Measurements from ENCODE around the gene CREG2.
A peak's percentile ranks its signal among the peaks of the same experiment; 100 is the strongest.

The CREG2 gene

GRCh38 chr2:101401906-101402305 lies 14.6 kb upstream of the CREG2 start:
- Histone ChIP-seq H3K27me3 (ENCODE audit: insufficient read depth, low read length) (peaks cover 6% of the 10 kb centered on the region), H3K4me1 (ENCODE audit: insufficient read depth, low read length) (peaks cover 9% of the 10 kb centered on the region), H3K4me3 (ENCODE audit: low read length) (no peak overlapping the region), H3K36me3 (ENCODE audit: insufficient read depth, low read length) (no peaks in the 10 kb centered on the region), H2AFZ (ENCODE audit: low read depth, low read length) (no peak overlapping the region), H3K9me3 (ENCODE audit: low read length) (no peaks in the 10 kb centered on the region)

GRCh38 chr2:101401326-101401665 lies 14.0 kb upstream of the CREG2 start:
- H3K4me3 ChIP-seq (ENCODE audit: low read length), result no peak overlapping the region
- peaks cover 9% of the 10 kb centered on the region for H3K4me1 ChIP-seq (ENCODE audit: insufficient read depth, low read length)
- H3K27me3 ChIP-seq (ENCODE audit: insufficient read depth, low read length), result peaks cover 6% of the 10 kb centered on the region
- no peak overlapping the region for H2AFZ ChIP-seq (ENCODE audit: low read depth, low read length)
- no peaks in the 10 kb centered on the region for H3K36me3 ChIP-seq (ENCODE audit: insufficient read depth, low read length)
- H3K9me3 ChIP-seq (ENCODE audit: low read length), result no peaks in the 10 kb centered on the region

- Histone ChIP-seq H3K36me3 (ENCODE audit: insufficient read depth, low read length) (no peaks in the 10 kb centered on the region), H3K27me3 (ENCODE audit: insufficient read depth, low read length) (peaks cover 6% of the 10 kb centered on the region), H3K4me1 (ENCODE audit: insufficient read depth, low read length) (peaks cover 9% of the 10 kb centered on the region), H2AFZ (ENCODE audit: low read depth, low read length) (no peak overlapping the region), H3K4me3 (ENCODE audit: low read length) (no peak overlapping the region), H3K9me3 (ENCODE audit: low read length) (no peaks in the 10 kb centered on the region)
Measured at GRCh38 chr2:101400506-101401325, 13.4 kb upstream of the CREG2 start.

- Histone ChIP-seq H3K4me3 (ENCODE audit: low read length) (no peak overlapping the region), H2AFZ (ENCODE audit: low read depth, low read length) (no peak overlapping the region), H3K27me3 (ENCODE audit: insufficient read depth, low read length) (peaks cover 4% of the 10 kb centered on the region), H3K9me3 (ENCODE audit: low read length) (no peaks in the 10 kb centered on the region), H3K4me1 (ENCODE audit: insufficient read depth, low read length) (peaks cover 9% of the 10 kb centered on the region), H3K36me3 (ENCODE audit: insufficient read depth, low read length) (no peaks in the 10 kb centered on the region)
Measured at GRCh38 chr2:101400048-101400447, 12.7 kb upstream of the CREG2 start.

GRCh38 chr2:101399021-101399799 lies 11.9 kb upstream of the CREG2 start:
- H3K4me1 ChIP-seq (ENCODE audit: insufficient read depth, low read length), result peaks cover 9% of the 10 kb centered on the region
- no peaks in the 10 kb centered on the region for H3K36me3 ChIP-seq (ENCODE audit: insufficient read depth, low read length)
- peaks cover 4% of the 10 kb centered on the region for H3K27me3 ChIP-seq (ENCODE audit: insufficient read depth, low read length)
- H3K4me3 ChIP-seq (ENCODE audit: low read length), result no peak overlapping the region
- no peaks in the 10 kb centered on the region for H3K9me3 ChIP-seq (ENCODE audit: low read length)
- no peak overlapping the region for H2AFZ ChIP-seq (ENCODE audit: low read depth, low read length)

- Histone ChIP-seq H3K9me3 (ENCODE audit: low read length) (no peaks in the 10 kb centered on the region), H3K36me3 (ENCODE audit: insufficient read depth, low read length) (no peaks in the 10 kb centered on the region), H3K4me3 (ENCODE audit: low read length) (no peak overlapping the region), H2AFZ (ENCODE audit: low read depth, low read length) (no peak overlapping the region), H3K4me1 (ENCODE audit: insufficient read depth, low read length) (peaks cover 9% of the 10 kb centered on the region), H3K27me3 (ENCODE audit: insufficient read depth, low read length) (peaks cover 4% of the 10 kb centered on the region)
Measured at GRCh38 chr2:101398116-101398821, 11.0 kb upstream of the CREG2 start.

GRCh38 chr2:101396316-101396717 lies 9.0 kb upstream of the CREG2 start:
- Histone ChIP-seq H3K9me3 (ENCODE audit: low read length) (no peaks in the 10 kb centered on the region), H2AFZ (ENCODE audit: low read depth, low read length) (no peak overlapping the region), H3K4me1 (ENCODE audit: insufficient read depth, low read length) (peaks cover 9% of the 10 kb centered on the region), H3K4me3 (ENCODE audit: low read length) (no peak overlapping the region), H3K27me3 (ENCODE audit: insufficient read depth, low read length) (peaks cover 4% of the 10 kb centered on the region), H3K36me3 (ENCODE audit: insufficient read depth, low read length) (no peaks in the 10 kb centered on the region)

GRCh38 chr2:101395545-101396315 lies 8.4 kb upstream of the CREG2 start:
- no peaks in the 10 kb centered on the region for H3K36me3 ChIP-seq (ENCODE audit: insufficient read depth, low read length)
- H3K27me3 ChIP-seq (ENCODE audit: insufficient read depth, low read length), result peaks cover 2% of the 10 kb centered on the region
- H3K4me3 ChIP-seq (ENCODE audit: low read length), result no peak overlapping the region
- no peak overlapping the region for H2AFZ ChIP-seq (ENCODE audit: low read depth, low read length)
- H3K4me1 ChIP-seq (ENCODE audit: insufficient read depth, low read length), result peaks cover 9% of the 10 kb centered on the region
- H3K9me3 ChIP-seq (ENCODE audit: low read length), result no peaks in the 10 kb centered on the region

GRCh38 chr2:101388232-101388631 lies 929 bp upstream of the CREG2 start:
- no peaks in the 10 kb centered on the region for H3K36me3 ChIP-seq (ENCODE audit: insufficient read depth, low read length)
- no peak overlapping the region for H3K4me3 ChIP-seq (ENCODE audit: low read length)
- peaks cover 6% of the 10 kb centered on the region for H3K4me1 ChIP-seq (ENCODE audit: insufficient read depth, low read length)
- peaks cover 30% of the 10 kb centered on the region for H3K27me3 ChIP-seq (ENCODE audit: insufficient read depth, low read length)
- H2AFZ ChIP-seq (ENCODE audit: low read depth, low read length), result no peak overlapping the region
- no peaks in the 10 kb centered on the region for H3K9me3 ChIP-seq (ENCODE audit: low read length)

GRCh38 chr2:101386599-101387150 lies 628 bp downstream of the CREG2 start:
- Histone ChIP-seq H3K4me1 (ENCODE audit: insufficient read depth, low read length) (peaks cover 6% of the 10 kb centered on the region), H3K27me3 (ENCODE audit: insufficient read depth, low read length) (peaks cover 30% of the 10 kb centered on the region), H2AFZ (ENCODE audit: low read depth, low read length) (peak overlapping the region; percentile 96), H3K4me3 (ENCODE audit: low read length) (peak overlapping the region; percentile 43), H3K9me3 (ENCODE audit: low read length) (no peaks in the 10 kb centered on the region), H3K36me3 (ENCODE audit: insufficient read depth, low read length) (no peaks in the 10 kb centered on the region)

- Histone ChIP-seq H3K27me3 (ENCODE audit: insufficient read depth, low read length) (peaks cover 27% of the 10 kb centered on the region), H3K9me3 (ENCODE audit: low read length) (no peaks in the 10 kb centered on the region), H3K4me1 (ENCODE audit: insufficient read depth, low read length) (peaks cover 6% of the 10 kb centered on the region), H3K36me3 (ENCODE audit: insufficient read depth, low read length) (no peaks in the 10 kb centered on the region), H3K4me3 (ENCODE audit: low read length) (no peak overlapping the region), H2AFZ (ENCODE audit: low read depth, low read length) (no peak overlapping the region)
Measured at GRCh38 chr2:101383016-101383541, 4.2 kb downstream of the CREG2 start.

GRCh38 chr2:101382442-101382841 lies 4.9 kb downstream of the CREG2 start:
- Histone ChIP-seq H3K9me3 (ENCODE audit: low read length) (no peaks in the 10 kb centered on the region), H2AFZ (ENCODE audit: low read depth, low read length) (no peak overlapping the region), H3K36me3 (ENCODE audit: insufficient read depth, low read length) (no peaks in the 10 kb centered on the region), H3K27me3 (ENCODE audit: insufficient read depth, low read length) (peaks cover 27% of the 10 kb centered on the region), H3K4me3 (ENCODE audit: low read length) (no peak overlapping the region), H3K4me1 (ENCODE audit: insufficient read depth, low read length) (peaks cover 6% of the 10 kb centered on the region)
